ENCODE results near the gene ABHD5. TPM values are rescaled to one million over a fixed set of nuclear protein-coding genes. Genes with fewer than 3 reads are reported as not detected.

Gene ABHD5
- total and polyA plus RNA-seq, 9 donors, result 4.4 to 36.2 (median 11.3) TPM

- Histone ChIP-seq H3K27ac (no peak overlapping the region), H3K27me3 (no peaks in the 10 kb centered on the region), H3K9me3 (no peaks in the 10 kb centered on the region), H3K36me3 (no peaks in the 10 kb centered on the region), H3K4me3 (no peak overlapping the region), H3K4me1 (ENCODE audit: insufficient read depth) (no peaks in the 10 kb centered on the region)
- intact Hi-C loops (cut with DNase I), result no loop called here
- no peak for DNase-seq
- TF ChIP-seq CTCF (IDR thresholded peaks at IDR 0.05), result no peak
- TF ChIP-seq POLR2A (IDR thresholded peaks at IDR 0.05), result no peak
- no peak for TF ChIP-seq EP300 (IDR thresholded peaks at IDR 0.05)
- 72 to 81% (median 75%) methylated on average over 2 of the region's 2 CpGs for WGBS, 3 donors
Measured at GRCh38 chr3:43782541-43782940, 91.8 kb downstream of the ABHD5 start.

Other genes with a start within 250 kb of the ABHD5 start
- 10 to 100 TPM; 12.2 to 37.2 (median 21.7) TPM for gene ANO10, start 68.9 kb upstream of the ABHD5 start, total RNA-seq
- gene ANO10, start 68.9 kb upstream of the ABHD5 start, polyA plus RNA-seq, result 10 to 100 TPM; 15.5 to 58.7 TPM